Liver (tissue), 9 donors: ENCODE results near the gene TMTC1. TPM values are rescaled to one million over a fixed set of nuclear protein-coding genes. Genes with fewer than 3 reads are reported as not detected.

ENCODE experiments used
- DNase-seq: peaks from one replicate; pipeline ENCODE4 v3.0.0-alpha.2; 2017; ENCODE audit warnings: low spot score
- H3K27ac ChIP-seq, 2 donors: one replicate each; pipeline ENCODE4 v1.7.0; 2013; ENCODE audit warnings: inconsistent platforms in 2 of 2, low read length in 2 of 2, control low read depth in 1 of 2, low read depth in 1 of 2, mild to moderate bottlenecking in 1 of 2
- H3K27me3 ChIP-seq, 4 donors: one replicate each; pipeline versions ENCODE4 v1.6.1 to v1.7.0; 2013; ENCODE audit warnings: low read length in 3 of 4, inconsistent platforms in 1 of 4, mild to moderate bottlenecking in 1 of 4, moderate library complexity in 1 of 4; ENCODE audit not compliant: control insufficient read depth in 4 of 4, insufficient read depth in 4 of 4
- H3K36me3 ChIP-seq, 4 donors: one replicate each; pipeline versions ENCODE4 v1.6.1 to v1.7.0; 2013; ENCODE audit warnings: low read length in 3 of 4, mild to moderate bottlenecking in 3 of 4, low read depth in 1 of 4, moderate library complexity in 1 of 4; ENCODE audit not compliant: control insufficient read depth in 4 of 4, insufficient read depth in 3 of 4
- H3K4me1 ChIP-seq, 4 donors: one replicate each; pipeline versions ENCODE4 v1.6.1 to v1.7.0; 2013; ENCODE audit warnings: low read length in 3 of 4, mild to moderate bottlenecking in 3 of 4, moderate library complexity in 1 of 4; ENCODE audit not compliant: control insufficient read depth in 4 of 4, insufficient read depth in 4 of 4
- H3K4me3 ChIP-seq, 3 donors: one replicate each; pipeline versions ENCODE4 v1.6.1 to v1.7.0; 2013; ENCODE audit warnings: low read length in 3 of 3, control low read depth in 1 of 3, low read depth in 1 of 3, mild to moderate bottlenecking in 1 of 3
- H3K9ac ChIP-seq, 2 donors: one replicate each; pipeline ENCODE4 v1.7.0; 2013; ENCODE audit warnings: low read length in 2 of 2, mild to moderate bottlenecking in 2 of 2, moderate library complexity in 2 of 2, control low read depth in 1 of 2, low read depth in 1 of 2
- H3K9me3 ChIP-seq, 4 donors: one replicate each; pipeline versions ENCODE4 v1.6.1 to v1.7.0; 2013; ENCODE audit warnings: low read length in 3 of 4; ENCODE audit not compliant: control insufficient read depth in 4 of 4
- CTCF ChIP-seq: fragments of 150-350 bp; IDR thresholded peaks from 2 replicates; pipeline ENCODE4 v1.5.1; 2017; ENCODE audit warnings: improper control_type of control experiment, low read depth, low read length; ENCODE audit not compliant: missing input control
- EGR1 ChIP-seq, 2 donors: IDR thresholded peaks; 2 replicates each; pipeline ENCODE4 v1.6.1; 2016 to 2018; ENCODE audit warnings: antibody characterized with exemption in 2 of 2, low read depth in 2 of 2
- FOXA1 ChIP-seq: IDR thresholded peaks from 2 replicates; pipeline ENCODE4 v1.6.1; 2016; ENCODE audit warnings: antibody characterized with exemption
- FOXA2 ChIP-seq: IDR thresholded peaks from 2 replicates; pipeline ENCODE4 v1.6.1; 2016; ENCODE audit warnings: antibody characterized with exemption
- GABPA ChIP-seq, 2 donors: IDR thresholded peaks in 1 of 2; conservative IDR thresholded peaks in 1 of 2; 2 replicates each; pipeline ENCODE4 v1.6.1; 2016; ENCODE audit warnings: antibody characterized with exemption in 2 of 2, mild to moderate bottlenecking in 1 of 2, moderate library complexity in 1 of 2
- HNF4A ChIP-seq, 2 donors: conservative IDR thresholded peaks; 2 replicates each; pipeline ENCODE4 v1.6.1; 2016; ENCODE audit warnings: antibody characterized with exemption in 2 of 2, mild to moderate bottlenecking in 2 of 2
- HNF4G ChIP-seq: IDR thresholded peaks from 2 replicates; pipeline ENCODE4 v1.6.1; 2016; ENCODE audit warnings: antibody characterized with exemption
- JUND ChIP-seq, 2 donors: IDR thresholded peaks; 2 replicates each; pipeline ENCODE4 v1.6.1; 2016; ENCODE audit warnings: antibody characterized with exemption in 2 of 2
- NR2F2 ChIP-seq: IDR thresholded peaks from 2 replicates; pipeline ENCODE4 v1.6.1; 2016; ENCODE audit warnings: antibody characterized with exemption
- RAD21 ChIP-seq, 2 donors: IDR thresholded peaks; 2 replicates each; pipeline ENCODE4 v1.6.1; 2016; ENCODE audit warnings: antibody characterized with exemption in 2 of 2, mild to moderate bottlenecking in 2 of 2
- REST ChIP-seq: IDR thresholded peaks from 2 replicates; pipeline ENCODE4 v1.6.1; 2016; ENCODE audit warnings: antibody characterized with exemption, mild to moderate bottlenecking
- RXRA ChIP-seq, 2 donors: IDR thresholded peaks; 2 replicates each; pipeline ENCODE4 v1.6.1; 2017 to 2018; ENCODE audit warnings: antibody characterized with exemption in 2 of 2, mild to moderate bottlenecking in 1 of 2
- SP1 ChIP-seq: IDR thresholded peaks from 2 replicates; pipeline ENCODE4 v1.6.1; 2018; ENCODE audit warnings: antibody characterized with exemption, mild to moderate bottlenecking
- TAF1 ChIP-seq: conservative IDR thresholded peaks from 2 replicates; pipeline ENCODE4 v1.6.1; 2016; ENCODE audit warnings: antibody characterized with exemption, mild to moderate bottlenecking
- YY1 ChIP-seq: IDR thresholded peaks from 2 replicates; pipeline ENCODE4 v1.6.1; 2016; ENCODE audit warnings: antibody characterized with exemption, mild to moderate bottlenecking
- ZBTB33 ChIP-seq: IDR thresholded peaks from 2 replicates; pipeline ENCODE4 v1.6.1; 2016; ENCODE audit warnings: antibody characterized with exemption
- WGBS: extraction: QIAGEN DNeasy Blood & Tissue Kit; methylation state at CpG from one replicate; pipeline ENCODE4 v1.1.7; 2013; 5-methylcytosine and 5-hydroxymethylcytosine counted together
- polyA plus RNA-seq, 2 donors: library from polyadenylated mRNA; stranded (reverse) in 1 of 2; unstranded in 1 of 2; fragments of 200-250 nt in 1 of 2; fragments of >200 nt in 1 of 2; fragmentation: Nextera tagmentation in 1 of 2; extraction: Ambion mirVana in 1 of 2; gene quantifications; one replicate each; pipeline versions ENCODE4 v1.2.1 to v1.2.3, GENCODE V29; 2013 to 2015
- total RNA-seq, 2 donors: library from RNA; depleted of rRNA; stranded (reverse); fragments of >200 nt; gene quantifications; one replicate each; pipeline ENCODE4 v1.2.3, GENCODE V29; 2014
- TF ChIP-seq, protein P1 (sequence below): IDR thresholded peaks from 2 replicates; pipeline ENCODE4 v1.6.1; 2016; ENCODE audit warnings: antibody characterized with exemption
- TF ChIP-seq, protein P2 (sequence below): IDR thresholded peaks from 2 replicates; pipeline ENCODE4 v1.6.1; 2016; ENCODE audit warnings: antibody characterized with exemption
- donor health status: healthy.
- donor health status: healthy.
- donor health status: healthy.
- donor health status: healthy.
- donor health status: healthy.

The TMTC1 gene
- total and polyA plus RNA-seq, 4 donors: 0.76 to 3.3 (median 2.1) TPM

DNA sequence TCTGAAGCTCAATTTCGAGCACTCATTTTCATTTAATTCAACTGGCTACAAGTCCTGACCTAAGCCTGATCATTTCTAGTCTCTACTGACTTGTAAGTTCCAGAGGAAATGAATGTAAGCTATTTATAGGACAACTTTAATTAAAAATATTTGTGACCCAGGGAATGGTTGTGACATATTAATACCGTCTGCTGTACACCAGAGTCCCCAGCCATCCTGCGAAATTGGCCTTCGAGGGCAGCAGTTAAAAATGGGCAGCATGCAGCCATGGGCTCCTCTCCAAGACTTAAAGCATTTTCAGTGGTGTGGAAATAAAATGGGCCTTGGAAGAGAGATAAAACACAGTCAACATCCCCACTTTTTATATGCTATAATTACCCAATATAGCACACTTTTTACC lies 255.6 kb downstream of the TMTC1 start (continued):
- TF ChIP-seq REST (no peak), TAF1 (no peak), JUND (IDR thresholded peaks at IDR 0.05) (no peak), FOXA1 (no peak), GABPA (IDR thresholded peaks at IDR 0.05 in 1 of 2, conservative IDR thresholded peaks at IDR 0.05 in 1 of 2) (no peak)
- TF ChIP-seq, protein P1, sequence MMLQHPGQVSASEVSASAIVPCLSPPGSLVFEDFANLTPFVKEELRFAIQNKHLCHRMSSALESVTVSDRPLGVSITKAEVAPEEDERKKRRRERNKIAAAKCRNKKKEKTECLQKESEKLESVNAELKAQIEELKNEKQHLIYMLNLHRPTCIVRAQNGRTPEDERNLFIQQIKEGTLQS: no peak

DNA sequence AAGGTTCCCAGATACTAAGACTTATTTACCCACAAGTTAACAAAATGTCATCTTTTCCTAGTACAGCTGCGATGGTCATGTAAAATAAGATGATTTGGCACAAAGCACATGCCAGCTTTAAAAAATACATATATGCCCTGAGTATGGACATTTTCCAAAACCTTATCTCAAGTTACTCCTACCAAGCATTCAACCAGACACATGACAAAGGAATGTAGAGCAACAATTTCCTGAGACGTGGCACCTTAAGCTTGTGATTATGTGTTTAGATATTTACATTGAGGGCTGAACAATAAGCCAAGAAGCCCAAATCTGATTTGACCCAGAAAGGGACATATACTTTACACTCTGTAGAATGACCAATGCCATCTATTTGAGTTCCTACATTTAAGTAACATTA lies 261.8 kb downstream of the TMTC1 start:
- TF ChIP-seq RAD21 (IDR thresholded peaks at IDR 0.05): no peak
- no peak for TF ChIP-seq FOXA2
- no peak for TF ChIP-seq NR2F2
- no peak for TF ChIP-seq ZBTB33

GRCh38 chr12:29519585-29520182 lies 264.1 kb downstream of the TMTC1 start:
- H3K9ac ChIP-seq: no peak overlapping the region
- H3K36me3 ChIP-seq: no peaks in the 10 kb centered on the region
- H3K4me3 ChIP-seq: no peak overlapping the region
- H3K9me3 ChIP-seq: no peaks in the 10 kb centered on the region
- TF ChIP-seq RAD21 (IDR thresholded peaks at IDR 0.05): peak; percentile 81 to 84
- TF ChIP-seq HNF4G: no peak
- no peak for TF ChIP-seq HNF4A (conservative IDR thresholded peaks at IDR 0.05)
- TF ChIP-seq CTCF: peak; percentile 60
- TF ChIP-seq, protein P2, sequence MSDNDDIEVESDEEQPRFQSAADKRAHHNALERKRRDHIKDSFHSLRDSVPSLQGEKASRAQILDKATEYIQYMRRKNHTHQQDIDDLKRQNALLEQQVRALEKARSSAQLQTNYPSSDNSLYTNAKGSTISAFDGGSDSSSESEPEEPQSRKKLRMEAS: no peak
- TF ChIP-seq RXRA (IDR thresholded peaks at IDR 0.05): no peak
- TF ChIP-seq FOXA2: no peak
- TF ChIP-seq YY1: no peak
- TF ChIP-seq GABPA (IDR thresholded peaks at IDR 0.05 in 1 of 2, conservative IDR thresholded peaks at IDR 0.05 in 1 of 2): no peak
- no peak for TF ChIP-seq JUND (IDR thresholded peaks at IDR 0.05)
- TF ChIP-seq REST: no peak
- TF ChIP-seq SP1: no peak
- no peak for TF ChIP-seq TAF1
- no peak for TF ChIP-seq EGR1 (IDR thresholded peaks at IDR 0.05; ENCODE audit: low read depth in 2 of 2)
- no peaks in the 10 kb centered on the region for H3K27me3 ChIP-seq
- DNase-seq: no peak
- H3K27ac ChIP-seq: no peak overlapping the region
- peaks cover 0 to 10% (median 2%) of the 10 kb centered on the region in 4 donors for H3K4me1 ChIP-seq

More for the DNA sequence above, 261.8 kb downstream of the TMTC1 start:
- WGBS: 87% methylated on average over 2 of the region's 2 CpGs
- Histone ChIP-seq H3K27ac (no peak overlapping the region), H3K36me3 (no peaks in the 10 kb centered on the region), H3K9me3 (no peaks in the 10 kb centered on the region), H3K9ac (no peak overlapping the region), H3K4me1 (peaks cover 0 to 4% (median under 1%) of the 10 kb centered on the region in 4 donors), H3K4me3 (no peak overlapping the region), H3K27me3 (no peaks in the 10 kb centered on the region)
- DNase-seq: no peak
